HG03565 (cell line): ENCODE results near the gene PRKAG1.

Experiments
- ATAC-seq: cut with Tn5 transposase; IDR thresholded peaks from one replicate; pipeline ENCODE4 v1.9.1; 2021; ENCODE audit warnings: mild to moderate bottlenecking, moderate library complexity; ENCODE audit not compliant: unreplicated experiment

Gene PRKAG1

GRCh38 chr12:48986720-48987291 lies 31.8 kb downstream of the PRKAG1 start:
- no peak for ATAC-seq

DNA sequence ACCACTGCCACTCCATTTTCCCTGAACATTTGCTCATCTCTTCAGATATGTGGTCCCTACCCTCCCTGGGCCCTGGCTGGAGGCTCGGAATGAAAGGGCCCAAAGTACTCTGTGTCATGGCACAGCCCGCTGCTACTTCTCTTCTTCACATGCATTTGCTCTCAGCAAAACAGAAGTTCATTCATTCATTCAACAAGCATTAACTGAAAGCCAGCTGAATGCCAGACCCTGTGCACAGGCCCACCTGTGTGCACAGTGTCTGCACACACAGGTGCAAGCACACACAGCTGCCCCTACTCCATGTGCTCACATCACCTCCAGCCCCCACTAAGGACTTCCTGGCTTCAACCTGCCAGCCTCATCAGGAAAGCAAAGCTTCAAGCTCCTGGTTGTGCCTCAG lies 32.7 kb downstream of the PRKAG1 start:
- no peak for ATAC-seq

GRCh38 chr12:48985475-48985897 lies 33.1 kb downstream of the PRKAG1 start:
- ATAC-seq = no peak

GRCh38 chr12:48982397-48983080 lies 36.0 kb downstream of the PRKAG1 start:
- ATAC-seq = no peak

DNA sequence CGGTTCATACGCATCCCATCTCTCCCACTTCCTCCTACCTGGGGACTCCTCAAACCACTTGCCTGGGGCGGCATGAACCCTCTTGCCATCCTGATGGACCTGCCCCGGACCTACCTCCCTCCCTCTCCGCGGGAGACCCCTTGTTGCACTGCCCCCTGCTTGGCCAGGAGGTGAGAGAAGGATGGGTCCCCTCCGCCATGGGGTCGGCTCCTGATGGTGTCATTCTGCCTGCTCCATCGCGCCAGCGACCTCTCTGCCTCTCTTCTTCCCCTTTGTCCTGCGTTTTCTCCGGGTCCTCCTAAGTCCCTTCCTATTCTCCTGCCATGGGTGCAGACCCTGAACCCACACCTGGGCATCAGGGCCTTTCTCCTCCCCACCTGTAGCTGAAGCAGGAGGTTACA lies 36.8 kb downstream of the PRKAG1 start:
- no peak for ATAC-seq

GRCh38 chr12:48980953-48981756 lies 37.4 kb downstream of the PRKAG1 start:
- no peak for ATAC-seq

DNA sequence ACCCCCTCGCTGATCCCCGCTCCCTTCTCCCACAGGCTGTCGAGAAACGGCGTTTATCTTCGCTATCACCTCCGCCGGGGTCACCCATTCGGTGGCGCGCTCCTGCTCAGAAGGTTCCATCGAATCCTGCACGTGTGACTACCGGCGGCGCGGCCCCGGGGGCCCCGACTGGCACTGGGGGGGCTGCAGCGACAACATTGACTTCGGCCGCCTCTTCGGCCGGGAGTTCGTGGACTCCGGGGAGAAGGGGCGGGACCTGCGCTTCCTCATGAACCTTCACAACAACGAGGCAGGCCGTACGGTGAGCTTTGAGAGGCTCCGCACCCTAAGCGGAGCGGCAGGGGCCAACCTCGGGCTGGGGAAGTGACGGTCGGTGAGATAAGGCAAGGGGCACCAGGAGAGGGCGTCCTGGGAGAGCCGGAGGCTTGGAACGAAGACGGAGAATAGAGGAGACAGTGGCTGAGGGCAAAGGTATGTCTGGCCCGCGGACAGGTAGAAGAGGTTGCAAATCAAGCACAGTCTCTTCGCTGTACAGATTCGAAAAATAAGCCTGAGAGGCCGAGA lies 38.1 kb downstream of the PRKAG1 start:
- ATAC-seq = no peak

DNA sequence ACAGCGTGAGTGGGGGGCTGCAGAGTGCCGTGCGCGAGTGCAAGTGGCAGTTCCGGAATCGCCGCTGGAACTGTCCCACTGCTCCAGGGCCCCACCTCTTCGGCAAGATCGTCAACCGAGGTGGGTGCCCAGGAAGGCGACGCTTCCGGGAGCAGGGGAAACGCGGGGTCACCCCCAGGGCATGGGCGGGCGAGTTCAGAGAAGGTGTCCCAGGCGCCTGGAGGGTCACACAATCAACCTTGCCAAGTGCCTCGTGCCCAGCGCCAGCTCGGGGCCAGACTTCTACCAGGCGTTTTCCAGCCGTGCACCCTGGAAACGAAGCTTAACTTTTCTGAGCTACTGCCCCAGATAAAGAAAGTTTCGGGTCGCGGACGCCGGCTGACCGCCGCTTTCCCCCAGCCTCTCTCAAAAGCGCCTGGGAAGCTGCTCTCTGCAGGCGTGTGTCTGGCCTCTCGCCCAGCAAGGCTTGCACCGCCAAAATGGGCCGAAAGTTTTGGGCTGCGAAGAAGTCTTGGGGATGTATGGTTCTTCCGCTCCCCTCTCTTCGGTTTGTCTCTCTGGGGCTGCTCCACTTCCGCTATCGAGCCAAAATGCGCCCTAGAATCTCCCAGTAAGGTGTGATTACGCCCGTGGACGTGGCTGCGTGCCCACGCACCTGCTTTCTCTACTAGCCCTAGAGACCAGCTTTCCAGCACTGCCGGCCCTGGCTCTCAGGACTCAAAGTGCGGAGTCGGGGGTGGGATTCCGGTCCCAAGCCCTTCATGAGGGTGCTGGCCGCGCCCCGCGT lies 38.8 kb downstream of the PRKAG1 start:
- no peak for ATAC-seq

GRCh38 chr12:48978741-48979601 lies 39.6 kb downstream of the PRKAG1 start:
- no peak for ATAC-seq

DNA sequence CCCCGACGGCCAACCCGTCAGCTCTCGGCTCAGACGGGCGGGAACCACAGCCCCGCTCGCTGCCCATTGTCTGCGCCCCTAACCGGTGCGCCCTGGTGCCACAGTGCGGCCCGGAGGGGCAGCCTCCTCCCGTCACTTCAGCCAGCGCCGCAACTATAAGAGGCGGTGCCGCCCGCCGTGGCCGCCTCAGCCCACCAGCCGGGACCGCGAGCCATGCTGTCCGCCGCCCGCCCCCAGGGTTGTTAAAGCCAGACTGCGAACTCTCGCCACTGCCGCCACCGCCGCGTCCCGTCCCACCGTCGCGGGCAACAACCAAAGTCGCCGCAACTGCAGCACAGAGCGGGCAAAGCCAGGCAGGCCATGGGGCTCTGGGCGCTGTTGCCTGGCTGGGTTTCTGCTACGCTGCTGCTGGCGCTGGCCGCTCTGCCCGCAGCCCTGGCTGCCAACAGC lies 40.3 kb downstream of the PRKAG1 start, which contains the start of gene WNT1:
TSS of gene WNT1 (plus strand) at position 32 of the 450 bp plus-strand sequence. CDS start at position 361, 329 bp downstream.
- no peak for ATAC-seq

GRCh38 chr12:48977290-48978281 lies 41.0 kb downstream of the PRKAG1 start:
- no peak for ATAC-seq

GRCh38 chr12:48973941-48974673 lies 44.5 kb downstream of the PRKAG1 start:
- ATAC-seq = no peak

DNA sequence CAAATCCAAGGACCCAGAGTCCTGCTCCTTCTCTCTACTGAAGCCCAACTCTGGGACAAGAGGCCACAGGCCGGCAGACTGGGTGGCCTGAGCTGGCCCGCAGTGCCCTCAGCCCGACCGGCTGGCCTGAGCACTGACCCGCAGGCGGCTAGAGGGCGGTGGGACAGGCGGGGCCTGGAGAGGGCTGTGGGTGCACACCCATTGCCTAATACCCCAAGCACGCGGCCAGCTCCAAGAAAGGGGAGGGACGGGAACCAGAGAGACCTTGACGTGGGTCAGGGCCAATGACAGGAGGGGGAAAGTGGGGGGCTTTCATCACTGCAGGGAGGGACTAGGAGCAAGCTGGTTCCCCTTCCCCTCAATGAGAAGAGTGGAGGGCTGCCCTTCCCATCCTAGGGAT lies 45.0 kb downstream of the PRKAG1 start:
- no peak for ATAC-seq

DNA sequence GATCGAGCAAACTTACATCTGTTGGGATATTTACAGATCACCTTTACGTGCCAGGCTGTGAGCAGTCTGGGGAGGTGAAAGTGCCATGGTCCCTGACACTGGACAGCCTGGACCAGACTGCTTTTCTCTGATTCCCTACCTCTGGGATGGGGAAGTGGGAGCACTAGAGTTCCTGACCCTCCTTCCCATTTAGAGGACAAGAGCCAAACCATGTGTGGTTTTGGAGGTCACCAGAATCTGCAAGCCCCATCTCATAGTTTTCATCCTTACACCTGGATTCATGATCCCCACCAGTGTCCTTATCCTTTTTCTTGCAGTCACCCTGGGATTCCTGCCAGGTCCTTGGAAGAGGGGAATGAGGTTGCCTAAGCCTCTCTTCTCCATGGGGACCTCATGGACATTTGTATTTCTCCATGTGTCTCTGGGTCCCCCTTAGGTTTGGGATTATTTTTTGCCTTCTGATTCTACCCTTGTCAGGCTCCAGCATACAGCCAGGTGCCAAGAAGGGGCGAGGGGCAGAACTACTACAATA lies 45.6 kb downstream of the PRKAG1 start:
- ATAC-seq = no peak

DNA sequence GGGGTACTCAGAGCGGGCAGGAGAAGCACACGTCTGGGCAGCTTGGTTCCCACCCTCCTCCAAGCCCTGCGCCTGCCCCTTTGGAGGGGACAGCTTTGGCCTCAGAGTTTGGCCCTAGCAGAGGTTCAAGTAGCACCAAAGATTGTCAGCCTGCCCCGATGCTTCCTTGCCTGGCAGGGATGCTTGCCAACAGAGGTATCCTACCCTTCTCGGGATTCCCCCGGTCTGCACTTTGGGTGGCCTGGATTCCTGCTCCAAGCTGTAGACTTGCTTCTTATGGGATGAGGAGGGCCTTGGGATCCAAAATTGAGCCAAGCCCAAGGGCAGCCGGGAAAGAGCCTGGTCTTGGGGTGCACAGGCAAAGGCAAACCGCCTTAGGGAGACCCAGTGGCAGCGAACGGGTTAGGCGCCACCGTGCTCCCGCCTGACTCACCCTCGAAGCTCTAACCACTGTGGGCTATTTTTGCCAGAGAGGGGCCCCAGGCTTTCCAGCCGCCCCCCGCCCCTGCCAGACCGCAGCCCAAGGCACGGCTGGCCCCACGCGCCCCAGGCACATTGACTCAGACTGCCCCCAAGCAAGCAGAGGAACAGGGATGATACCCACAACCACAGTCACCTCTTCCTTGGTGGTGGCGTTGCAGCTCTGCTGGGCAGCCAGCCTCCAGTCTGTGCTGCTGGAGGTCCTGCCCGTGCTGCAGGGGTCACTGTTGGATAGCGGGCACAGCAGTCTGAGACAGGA lies 46.2 kb downstream of the PRKAG1 start:
- ATAC-seq = no peak

DNA sequence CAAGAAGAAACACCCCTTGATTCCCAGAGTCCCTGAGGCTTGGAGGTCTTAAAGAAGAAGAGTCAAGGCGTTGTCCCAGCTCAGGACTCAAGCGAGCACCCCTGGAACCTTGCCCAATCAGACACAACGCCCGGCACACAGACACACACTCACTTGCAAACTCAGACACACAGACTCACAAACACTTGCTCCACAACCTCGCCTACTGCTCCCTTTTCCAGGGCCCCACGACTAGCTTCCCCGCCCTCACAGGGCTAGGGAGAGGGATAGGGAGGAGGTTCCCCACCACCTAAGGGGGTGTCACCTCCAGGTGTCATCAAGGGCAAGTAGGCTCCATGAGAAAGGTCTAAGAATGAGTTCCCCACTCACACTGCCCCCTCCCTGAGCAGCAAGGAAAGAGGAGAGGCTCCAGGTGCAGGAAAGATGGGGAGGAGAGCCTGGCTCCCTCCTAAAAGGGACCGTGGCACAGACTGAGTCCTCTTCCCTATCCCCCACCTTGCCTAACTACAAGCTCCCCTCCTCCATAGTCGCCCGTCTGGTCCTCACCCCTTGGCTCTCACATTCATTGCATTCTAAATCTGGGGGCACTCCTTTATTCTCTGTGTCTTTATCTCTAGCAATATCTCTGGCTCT lies 47.8 kb downstream of the PRKAG1 start:
- ATAC-seq = no peak
